Measurements from ENCODE around the gene CEP112.
"Not testable (repeated sequence)": the region's sequence is repeated elsewhere in the genome, so short reads cannot be mapped to it uniquely, and the experiment has no call there.

Gene CEP112

GRCh38 chr17:65733314-65733713 lies 458.6 kb downstream of the CEP112 start:
- no peak for DNase-seq (ENCODE audit: low read depth)

- DNase-seq (ENCODE audit: low read depth) = not testable (repeated sequence)
Measured at GRCh38 chr17:65732667-65733066, 459.3 kb downstream of the CEP112 start.

DNA sequence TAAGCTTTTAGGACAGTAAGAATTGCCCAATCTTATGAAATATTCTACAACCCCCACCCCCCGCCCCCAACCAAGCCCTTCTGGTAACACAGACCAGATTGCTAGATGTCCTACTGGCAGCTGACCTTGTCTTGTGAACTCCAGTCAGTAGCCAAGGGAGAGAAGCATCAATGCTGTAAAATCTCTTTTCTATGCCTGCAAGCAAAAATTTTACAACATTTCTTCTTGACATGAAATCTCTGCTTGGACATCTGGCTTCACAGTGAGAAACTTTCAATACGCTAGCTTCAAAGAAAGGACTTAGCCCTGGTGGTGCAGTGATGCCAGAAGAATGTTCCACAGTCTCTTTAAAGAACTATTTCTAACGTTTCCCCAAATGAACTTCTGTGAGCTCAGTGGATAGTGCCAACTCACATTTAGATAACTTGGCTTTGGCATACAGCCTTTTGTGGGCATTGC lies 461.2 kb downstream of the CEP112 start:
- peak; percentile 55 for DNase-seq (ENCODE audit: low read depth)

GRCh38 chr17:65729207-65729606 lies 462.7 kb downstream of the CEP112 start:
- no peak for DNase-seq (ENCODE audit: low read depth)

- no peak for DNase-seq (ENCODE audit: low read depth)
Measured at GRCh38 chr17:65727832-65728231, 464.1 kb downstream of the CEP112 start.

DNA sequence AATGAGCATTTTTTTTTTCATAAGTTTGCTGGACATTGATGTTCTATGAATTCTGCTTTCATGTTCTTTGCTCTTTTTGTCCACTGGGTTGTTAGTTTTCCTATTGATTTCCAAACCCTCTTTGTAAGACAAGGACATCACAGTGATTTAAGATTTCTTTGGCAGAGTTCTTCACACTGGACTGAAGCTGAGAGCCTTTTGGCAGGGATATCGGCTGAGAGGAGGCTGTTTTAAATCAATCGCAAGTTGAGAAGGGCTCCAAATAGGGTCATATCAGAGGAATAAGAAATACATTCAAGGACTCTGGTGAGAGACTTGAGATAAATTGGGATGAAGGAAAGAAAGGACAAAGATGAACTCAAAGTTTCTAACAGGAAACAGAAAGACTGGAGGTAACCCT lies 464.7 kb downstream of the CEP112 start:
- DNase-seq (ENCODE audit: low read depth) = no peak

DNA sequence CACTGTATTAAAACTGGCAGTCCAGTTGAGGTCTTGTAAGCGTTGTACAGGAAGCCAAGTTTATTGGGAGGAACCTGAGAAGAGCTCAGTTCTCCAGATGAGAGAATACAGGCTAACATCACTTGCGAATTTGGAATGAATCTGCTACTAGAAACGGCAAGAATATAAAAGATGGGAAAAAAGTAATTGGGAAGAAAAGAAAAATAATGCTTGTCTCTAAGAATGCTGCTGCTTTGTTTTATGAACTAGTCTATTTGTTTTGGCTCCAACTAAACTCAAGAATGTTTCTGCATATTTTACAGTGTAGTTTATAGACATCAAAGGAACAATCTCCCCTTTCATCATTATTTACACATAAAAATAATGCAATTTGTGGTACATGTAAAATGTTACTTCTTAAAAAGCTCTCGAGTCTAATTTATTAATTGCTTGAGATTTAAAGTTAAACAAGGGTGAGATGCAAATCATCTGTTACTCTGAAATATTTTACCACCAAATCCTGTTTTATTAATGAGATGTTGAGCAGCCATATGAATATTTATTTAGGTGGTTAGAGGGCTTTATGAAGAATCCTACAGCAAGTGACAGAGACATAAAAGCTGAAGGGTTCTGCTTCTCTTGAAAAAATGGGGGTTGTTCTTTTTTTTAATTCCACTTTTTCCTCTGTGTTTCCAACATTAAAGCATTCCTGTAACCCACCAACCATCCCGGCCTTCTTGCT lies 468.3 kb downstream of the CEP112 start:
- no peak for DNase-seq (ENCODE audit: low read depth)

- no peak for DNase-seq (ENCODE audit: low read depth)
Measured at GRCh38 chr17:65718601-65719000, 473.3 kb downstream of the CEP112 start.

DNA sequence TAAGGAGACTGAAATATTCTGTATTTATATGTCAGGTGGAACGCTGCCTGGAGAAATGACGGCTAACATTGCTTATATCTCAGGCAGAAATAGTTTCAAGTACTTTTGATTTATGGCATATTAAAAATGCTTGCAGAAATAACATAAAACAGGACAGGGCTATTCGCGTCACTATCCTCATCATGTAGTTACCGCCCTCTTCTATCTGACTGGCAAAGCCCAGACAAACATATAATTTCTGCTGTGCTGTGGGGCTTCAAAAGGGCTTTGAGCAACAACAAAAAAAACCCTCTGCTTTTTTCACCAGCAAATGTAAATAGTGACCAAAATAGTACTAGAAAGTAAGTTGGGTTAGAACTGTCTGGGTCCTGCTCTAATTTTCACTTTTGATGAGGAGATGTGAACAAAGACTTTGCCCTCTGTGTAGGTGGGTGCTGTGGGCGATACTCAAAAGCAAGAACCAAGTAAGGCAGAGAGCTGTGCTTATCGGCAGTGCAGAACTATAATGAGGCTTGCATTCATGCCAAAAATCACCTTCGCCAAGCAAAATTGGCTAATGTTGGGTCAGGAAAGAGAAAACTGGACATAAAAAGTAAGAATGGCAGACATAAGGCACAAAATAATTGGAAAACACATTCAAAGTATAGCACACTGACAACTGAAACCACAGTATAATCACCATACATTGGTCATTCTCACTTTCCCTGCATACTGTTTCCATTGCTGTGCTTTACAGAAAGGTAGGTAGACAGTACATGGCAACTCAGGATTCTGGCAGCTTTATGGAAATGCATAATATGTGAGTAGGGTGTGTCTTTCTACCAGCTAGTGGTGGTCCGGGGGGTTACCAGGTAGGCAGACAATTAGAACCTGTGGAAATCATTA lies 479.3 kb downstream of the CEP112 start:
- no peak for DNase-seq (ENCODE audit: low read depth)

- no peak for DNase-seq (ENCODE audit: low read depth)
Measured at GRCh38 chr17:65711671-65712276, 480.2 kb downstream of the CEP112 start.

- DNase-seq (ENCODE audit: low read depth) = no peak
Measured at GRCh38 chr17:65707780-65708179, 484.2 kb downstream of the CEP112 start.

GRCh38 chr17:65704731-65705130 lies 487.2 kb downstream of the CEP112 start:
- DNase-seq (ENCODE audit: low read depth) = no peak

DNA sequence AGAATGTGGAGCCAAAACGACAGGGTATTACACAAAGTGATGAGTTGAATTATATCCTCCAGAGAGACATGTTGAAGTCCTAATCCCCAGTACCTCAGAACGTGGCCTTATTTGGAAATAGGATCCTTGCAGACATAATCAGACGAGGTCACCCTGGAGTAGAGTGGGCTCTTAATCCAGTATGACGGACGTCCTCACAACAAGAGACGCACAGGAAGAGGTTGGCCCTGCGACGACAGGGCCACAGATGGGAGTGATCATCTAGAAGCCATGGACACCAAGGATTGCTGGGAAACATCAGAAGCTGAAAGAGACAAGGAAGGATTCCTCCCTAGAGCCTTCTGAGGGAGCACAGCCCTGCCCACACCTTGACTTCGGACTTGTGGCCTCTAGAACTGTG lies 488.0 kb downstream of the CEP112 start:
- DNase-seq (ENCODE audit: low read depth) = no peak

GRCh38 chr17:65699459-65699858 lies 492.5 kb downstream of the CEP112 start:
- no peak for DNase-seq (ENCODE audit: low read depth)

DNA sequence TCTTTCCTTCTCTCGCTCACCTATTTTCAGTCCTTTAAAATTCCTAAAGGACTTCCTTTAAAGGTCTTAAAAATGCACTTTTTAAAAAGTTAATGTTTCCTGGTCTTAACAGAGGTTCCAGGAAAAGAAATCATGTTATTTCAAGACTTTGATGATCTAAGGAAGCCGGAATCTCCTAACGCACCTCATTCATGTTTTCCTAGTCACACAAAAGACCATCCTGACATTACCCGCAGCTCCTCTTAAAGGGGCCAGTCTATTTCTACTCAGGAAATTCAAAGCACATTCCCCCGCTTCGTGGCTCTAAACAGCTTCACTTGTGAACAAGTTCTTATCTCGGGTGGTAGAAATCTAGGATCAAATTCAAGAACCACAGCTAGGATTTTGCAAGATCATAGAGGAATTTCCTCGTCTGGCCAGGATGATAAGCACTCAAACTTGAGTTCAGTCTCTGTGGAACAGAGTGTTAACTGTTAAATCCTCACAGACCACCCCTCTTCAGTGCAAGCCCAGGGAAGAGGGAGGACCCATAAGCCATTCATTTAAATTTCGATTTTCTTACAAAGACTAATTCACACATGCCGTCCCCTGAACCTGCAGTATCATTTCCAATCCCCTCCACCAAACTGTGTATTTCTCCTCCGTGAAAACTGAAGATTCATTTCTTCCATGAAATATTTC lies 493.4 kb downstream of the CEP112 start:
- no peak for DNase-seq (ENCODE audit: low read depth)

GRCh38 chr17:65697661-65698060 lies 494.3 kb downstream of the CEP112 start:
- DNase-seq (ENCODE audit: low read depth) = no peak

GRCh38 chr17:65696739-65697394 lies 495.1 kb downstream of the CEP112 start:
- no peak for DNase-seq (ENCODE audit: low read depth)

- DNase-seq (ENCODE audit: low read depth) = no peak
Measured at GRCh38 chr17:65694601-65695000, 497.3 kb downstream of the CEP112 start.

GRCh38 chr17:65690626-65691310 lies 501.2 kb downstream of the CEP112 start:
- DNase-seq (ENCODE audit: low read depth) = no peak

DNA sequence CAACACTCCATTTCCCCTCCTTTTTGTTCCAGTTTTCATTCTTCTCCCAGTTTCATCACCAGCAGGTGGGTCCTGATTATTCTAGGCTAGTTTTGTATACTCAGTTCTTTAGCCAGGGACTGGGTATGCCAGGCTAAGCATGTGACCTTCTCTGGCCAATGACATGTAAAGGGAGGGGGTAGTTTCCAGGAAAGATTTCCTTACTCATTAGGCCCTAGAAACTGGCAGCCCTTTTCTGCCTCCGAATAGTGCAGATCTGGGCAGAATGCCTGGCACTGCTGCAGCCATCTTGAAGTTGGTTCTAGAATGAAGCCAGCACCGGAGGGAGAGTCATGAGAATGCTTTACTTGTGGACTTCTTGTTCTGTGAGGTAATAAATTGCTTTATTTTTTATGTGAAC lies 503.6 kb downstream of the CEP112 start:
- DNase-seq (ENCODE audit: low read depth) = no peak

- no peak for DNase-seq (ENCODE audit: low read depth)
Measured at GRCh38 chr17:65685110-65685509, 506.8 kb downstream of the CEP112 start.

Data from GM04504 (cell line).